Measurements from ENCODE around the gene SGCA. TPM values are rescaled to one million over a fixed set of nuclear protein-coding genes. Genes with fewer than 3 reads are reported as not detected.
A peak's percentile ranks its signal among the peaks of the same experiment; 100 is the strongest.

SGCA gene
- total RNA-seq, 4 donors from 2014 or later = 72.7 to 145 (median 82.8) TPM

DNA sequence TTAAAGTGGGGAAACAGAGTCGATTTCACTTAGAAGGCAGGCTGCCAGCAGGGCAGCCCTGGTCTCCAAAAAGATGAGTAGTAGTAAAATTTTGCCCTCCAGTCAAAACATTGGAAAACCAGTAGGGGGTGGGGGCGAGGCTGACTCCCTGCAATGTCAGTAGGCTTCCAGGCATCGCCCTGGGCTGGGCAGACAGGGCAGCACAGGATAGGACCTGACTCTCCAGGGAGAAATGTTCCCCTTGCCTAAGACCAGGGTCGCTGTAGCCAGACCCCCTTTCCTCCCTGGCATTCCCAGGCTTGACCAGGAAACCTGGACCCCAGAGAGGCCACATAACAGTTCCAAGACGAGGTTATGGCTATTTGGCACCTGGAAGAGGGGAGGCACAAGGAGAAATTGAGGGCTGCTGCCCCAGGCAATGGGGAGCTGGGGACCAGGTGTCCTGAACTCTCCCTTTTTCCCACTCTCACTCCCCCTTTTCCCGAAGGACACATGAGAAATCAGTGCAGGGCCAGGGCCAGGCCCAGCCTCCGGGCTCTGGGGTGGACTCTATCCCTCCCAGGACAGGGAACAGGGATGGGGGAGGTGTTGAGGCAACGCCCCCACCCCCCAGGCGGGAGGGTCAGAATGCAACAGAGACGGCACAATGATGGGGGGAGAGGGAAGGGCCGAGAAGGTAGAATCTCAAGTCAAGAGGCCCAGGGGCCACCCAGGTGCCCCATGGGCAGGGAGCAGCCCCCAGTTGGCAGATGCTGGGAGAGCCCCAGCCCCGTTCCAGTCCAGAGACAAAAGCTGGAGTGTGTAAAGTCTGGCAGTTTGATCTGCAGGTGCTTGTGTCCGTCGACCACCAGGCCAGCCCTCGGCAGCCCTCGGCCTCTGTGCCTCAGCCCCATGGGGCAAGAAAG lies 31.3 kb upstream of the SGCA start:
- Histone ChIP-seq H3K27ac (replicated peaks in 1 of 4) (peak overlapping the region in 1 of 4 donors; percentile 77), H3K27me3 (peaks cover 0 to 11% (median under 1%) of the 10 kb centered on the region in 4 donors), H3K4me3 (no peak overlapping the region), H3K4me1 (peaks cover 24 to 46% (median 43%) of the 10 kb centered on the region in 4 donors), H3K9me3 (no peaks in the 10 kb centered on the region), H3K36me3 (peaks cover 44 to 56% (median 55%) of the 10 kb centered on the region in 4 donors)
- WGBS = 69% methylated on average over 7 of the region's 16 CpGs
- DNase-seq (ENCODE audit: extremely low spot score) = no peak
- intact Hi-C loops (cut with DNase I) = no loop called here
- TF ChIP-seq POLR2A (IDR thresholded peaks at IDR 0.05; ENCODE audit: low read depth) (no peak), POLR2AphosphoS5 (IDR thresholded peaks at IDR 0.05) (no peak)
- TF ChIP-seq, protein P1, sequence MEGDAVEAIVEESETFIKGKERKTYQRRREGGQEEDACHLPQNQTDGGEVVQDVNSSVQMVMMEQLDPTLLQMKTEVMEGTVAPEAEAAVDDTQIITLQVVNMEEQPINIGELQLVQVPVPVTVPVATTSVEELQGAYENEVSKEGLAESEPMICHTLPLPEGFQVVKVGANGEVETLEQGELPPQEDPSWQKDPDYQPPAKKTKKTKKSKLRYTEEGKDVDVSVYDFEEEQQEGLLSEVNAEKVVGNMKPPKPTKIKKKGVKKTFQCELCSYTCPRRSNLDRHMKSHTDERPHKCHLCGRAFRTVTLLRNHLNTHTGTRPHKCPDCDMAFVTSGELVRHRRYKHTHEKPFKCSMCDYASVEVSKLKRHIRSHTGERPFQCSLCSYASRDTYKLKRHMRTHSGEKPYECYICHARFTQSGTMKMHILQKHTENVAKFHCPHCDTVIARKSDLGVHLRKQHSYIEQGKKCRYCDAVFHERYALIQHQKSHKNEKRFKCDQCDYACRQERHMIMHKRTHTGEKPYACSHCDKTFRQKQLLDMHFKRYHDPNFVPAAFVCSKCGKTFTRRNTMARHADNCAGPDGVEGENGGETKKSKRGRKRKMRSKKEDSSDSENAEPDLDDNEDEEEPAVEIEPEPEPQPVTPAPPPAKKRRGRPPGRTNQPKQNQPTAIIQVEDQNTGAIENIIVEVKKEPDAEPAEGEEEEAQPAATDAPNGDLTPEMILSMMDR (IDR thresholded peaks at IDR 0.05) = no peak

DNA sequence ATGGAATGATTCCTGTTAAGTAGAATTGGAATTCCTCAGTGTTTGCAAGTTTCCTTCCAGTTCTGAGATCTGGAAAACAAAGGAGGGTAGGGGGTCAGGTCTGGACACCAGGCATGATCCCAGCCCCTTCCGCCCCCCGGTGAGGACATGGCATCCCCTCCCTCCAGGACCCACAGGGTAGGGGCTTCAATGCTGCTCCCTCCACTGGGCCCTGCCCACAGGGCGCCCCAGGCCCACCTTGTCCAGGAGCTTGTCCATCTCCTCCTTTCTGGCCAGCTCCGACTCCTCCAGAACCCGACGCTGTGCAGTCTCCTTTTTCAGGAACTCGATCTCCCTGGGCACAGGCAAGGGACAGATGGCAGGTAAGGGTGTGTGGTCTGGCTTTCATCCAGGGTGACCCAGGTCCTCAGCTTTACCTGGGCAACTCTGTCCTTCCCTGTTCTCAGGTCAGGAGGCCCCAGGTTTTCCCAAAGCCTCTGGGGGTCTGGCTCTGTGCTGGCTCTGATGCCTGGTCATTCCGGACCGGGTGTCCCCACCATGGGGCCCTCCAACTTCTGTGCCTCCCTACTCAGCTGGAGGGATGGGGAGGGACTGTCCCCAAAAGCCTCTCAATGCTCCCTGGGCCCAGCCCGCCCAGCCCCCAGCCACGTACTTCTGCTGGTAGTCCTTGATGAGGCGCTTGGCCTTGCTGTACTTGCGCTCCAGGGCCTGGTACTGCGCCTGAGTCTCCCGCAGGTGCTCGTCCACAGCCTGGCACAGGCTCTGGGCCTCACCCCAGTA lies 30.3 kb upstream of the SGCA start:
- Histone ChIP-seq H3K4me1 (peaks cover 26 to 46% (median 43%) of the 10 kb centered on the region in 4 donors), H3K9me3 (no peaks in the 10 kb centered on the region), H3K27me3 (peaks cover 0 to 1% (median 0%) of the 10 kb centered on the region in 4 donors), H3K4me3 (no peak overlapping the region), H3K36me3 (peaks cover 47 to 66% (median 64%) of the 10 kb centered on the region in 4 donors), H3K27ac (replicated peaks in 1 of 4) (no peak overlapping the region)
- WGBS = 92% methylated on average over 15 of the region's 16 CpGs
- TF ChIP-seq, protein P1 (IDR thresholded peaks at IDR 0.05) = no peak
- TF ChIP-seq POLR2A (IDR thresholded peaks at IDR 0.05; ENCODE audit: low read depth) (no peak), EP300 (IDR thresholded peaks at IDR 0.05) (no peak), POLR2AphosphoS5 (IDR thresholded peaks at IDR 0.05) (no peak)
- intact Hi-C loops (cut with DNase I) = no loop called here
- no peak for DNase-seq (ENCODE audit: extremely low spot score)

DNA sequence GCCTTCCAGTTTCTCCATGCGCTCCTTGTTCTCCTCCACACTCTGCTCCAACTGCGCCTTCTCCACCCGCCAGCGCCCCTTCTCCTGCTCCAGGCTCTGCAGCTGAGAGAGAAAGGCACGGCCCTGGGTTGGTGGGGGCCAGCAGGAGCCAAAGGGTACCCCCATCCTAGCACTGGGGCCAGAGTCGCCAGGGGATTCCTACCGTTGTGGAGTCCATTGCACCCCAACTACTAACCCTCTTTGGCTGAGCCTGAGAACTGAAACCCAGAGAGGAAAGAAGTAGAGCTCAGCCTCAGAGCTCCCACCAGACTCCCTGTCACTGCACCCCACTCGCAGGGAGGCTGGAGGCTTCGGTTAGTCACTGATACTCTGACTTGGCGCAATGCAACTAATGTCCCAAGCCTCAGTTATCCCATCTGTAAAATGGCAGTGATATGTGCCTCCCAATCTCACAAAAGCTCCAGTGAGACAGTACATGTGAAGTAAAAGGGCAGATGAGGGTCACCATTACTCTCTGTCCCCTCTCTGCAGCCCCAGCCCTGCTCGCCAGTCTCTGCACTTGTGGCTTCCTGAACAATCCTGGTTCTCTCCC lies 29.6 kb upstream of the SGCA start:
- 89% methylated on average over 7 of the region's 11 CpGs for WGBS
- Histone ChIP-seq H3K27me3 (no peaks in the 10 kb centered on the region), H3K4me1 (peaks cover 29 to 45% (median 43%) of the 10 kb centered on the region in 4 donors), H3K36me3 (peaks cover 52 to 73% (median 71%) of the 10 kb centered on the region in 4 donors), H3K27ac (replicated peaks in 1 of 4) (no peak overlapping the region), H3K9me3 (no peaks in the 10 kb centered on the region), H3K4me3 (no peak overlapping the region)
- DNase-seq (ENCODE audit: extremely low spot score) = no peak
- TF ChIP-seq, protein P1 (IDR thresholded peaks at IDR 0.05) = no peak
- TF ChIP-seq POLR2AphosphoS5 (IDR thresholded peaks at IDR 0.05) (no peak), EP300 (IDR thresholded peaks at IDR 0.05) (no peak), POLR2A (IDR thresholded peaks at IDR 0.05; ENCODE audit: low read depth) (no peak)
- intact Hi-C loops (cut with DNase I) = no loop called here

DNA sequence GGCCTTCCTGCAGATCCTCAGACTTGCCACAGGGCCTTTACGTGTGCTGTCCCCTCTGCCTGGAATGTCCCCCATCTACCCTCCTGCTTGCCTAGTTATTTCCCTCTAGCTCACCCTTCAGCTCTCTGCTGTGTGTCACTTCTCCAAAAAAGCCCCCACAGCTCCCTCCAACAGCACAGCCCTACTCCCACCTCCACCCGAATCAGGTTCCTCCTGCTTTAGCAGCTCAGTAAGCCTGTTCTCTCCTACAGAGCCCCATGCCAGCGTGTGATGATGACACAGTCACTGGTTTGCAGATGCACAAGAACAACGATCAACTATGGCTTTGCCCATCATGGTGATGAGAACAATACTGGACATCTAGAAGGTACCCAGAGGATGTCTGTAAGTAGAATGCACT lies 28.8 kb upstream of the SGCA start:
- Histone ChIP-seq H3K4me3 (no peak overlapping the region), H3K9me3 (no peaks in the 10 kb centered on the region), H3K27me3 (no peaks in the 10 kb centered on the region), H3K27ac (replicated peaks in 1 of 4) (no peak overlapping the region), H3K4me1 (peaks cover 35 to 51% (median 48%) of the 10 kb centered on the region in 4 donors), H3K36me3 (peaks cover 58 to 82% (median 79%) of the 10 kb centered on the region in 4 donors)
- DNase-seq (ENCODE audit: extremely low spot score) = no peak
- 87% methylated on average over 4 of the region's 4 CpGs for WGBS
- TF ChIP-seq, protein P1 (IDR thresholded peaks at IDR 0.05) = no peak
- TF ChIP-seq EP300 (IDR thresholded peaks at IDR 0.05) = no peak
- TF ChIP-seq POLR2AphosphoS5 (IDR thresholded peaks at IDR 0.05) = no peak
- no peak for TF ChIP-seq POLR2A (IDR thresholded peaks at IDR 0.05; ENCODE audit: low read depth)
- intact Hi-C loops (cut with DNase I) = no loop called here

Data from esophagus muscularis mucosa (tissue), 4 donors.